Caco-2 (cell line): ENCODE results near the gene IL1A. TPM values are rescaled to one million over a fixed set of nuclear protein-coding genes. Genes with fewer than 3 reads are reported as not detected.
"Not testable (repeated sequence)": the region's sequence is repeated elsewhere in the genome, so short reads cannot be mapped to it uniquely, and the experiment has no call there.

Source experiments
- Bru-seq: library from RNA; stranded (reverse); fragments of 400-500 nt; gene quantifications from one replicate; lab custom pipeline; 2021; lab: Mats Ljungman, UMichigan
- BruChase-seq, 2 experiments: library from RNA; stranded (reverse); fragments of 400-500 nt; gene quantifications; one replicate each; lab custom pipeline; 2021; lab: Mats Ljungman, UMichigan
- BruUV-seq: library from RNA; stranded (reverse); fragments of 400-500 nt; replicated peaks from 2 replicates; lab custom pipeline; 2021; lab: Mats Ljungman, UMichigan
- CTCF ChIA-PET: fragments of 300-600 bp; sonication (Branson Sonifier 250); formaldehyde crosslinking; loops from one replicate; lab custom pipeline; 2022; ENCODE audit warnings: antibody characterized with exemption; lab: Charles Lee
- POLR2A ChIA-PET: fragments of 300-600 bp; sonication (Branson Sonifier 250); formaldehyde crosslinking; loops from one replicate; lab custom pipeline; 2022; ENCODE audit warnings: antibody characterized with exemption; lab: Charles Lee
- DNase-seq, 2 experiments: peaks; one replicate each; pipeline versions ENCODE4 v3.0.0 to v3.0.0-alpha.2; 2020 to 2022
- H3K27me3 ChIP-seq: replicated peaks from 2 replicates; pipeline ENCODE4 v1.6.0; 2011; ENCODE audit warnings: low read length; ENCODE audit not compliant: control insufficient read depth, insufficient read depth
- H3K36me3 ChIP-seq: 2 replicates; pipeline ENCODE4 v1.5.1; 2011; ENCODE audit warnings: low read length; ENCODE audit not compliant: control insufficient read depth, insufficient read depth
- H3K4me1 ChIP-seq: fragments of 250-450 bp; sonication (Bioruptor Pico); 2 replicates; pipeline ENCODE4 v1.5.1; 2020; ENCODE audit warnings: mild to moderate bottlenecking
- H3K4me3 ChIP-seq: 2 replicates; pipeline ENCODE4 v1.5.1; 2011; ENCODE audit warnings: low read depth, mild to moderate bottlenecking, control low read depth, low read length
- H3K9me3 ChIP-seq: fragments of 250-450 bp; sonication (Bioruptor Pico); 2 replicates; pipeline ENCODE4 v1.5.1; 2020; ENCODE audit warnings: mild to moderate bottlenecking, moderate library complexity
- H3K27ac Mint-ChIP-seq: one replicate; pipeline ENCODE4 v1.8.0; 2022; ENCODE audit warnings: mixed read lengths; ENCODE audit not compliant: unreplicated experiment
- H3K27me3 Mint-ChIP-seq: one replicate; pipeline ENCODE4 v1.8.0; 2022; ENCODE audit warnings: mixed read lengths; ENCODE audit not compliant: insufficient read depth, unreplicated experiment
- H3K36me3 Mint-ChIP-seq: one replicate; pipeline ENCODE4 v1.8.0; 2022; ENCODE audit warnings: mild to moderate bottlenecking, mixed read lengths; ENCODE audit not compliant: insufficient read depth, unreplicated experiment
- H3K4me1 Mint-ChIP-seq: one replicate; pipeline ENCODE4 v1.8.0; 2022; ENCODE audit warnings: low read depth, mixed read lengths; ENCODE audit not compliant: unreplicated experiment
- H3K4me3 Mint-ChIP-seq: one replicate; pipeline ENCODE4 v1.8.0; 2022; ENCODE audit warnings: mild to moderate bottlenecking, moderate library complexity, mixed read lengths; ENCODE audit not compliant: unreplicated experiment
- H3K9me3 Mint-ChIP-seq: one replicate; pipeline ENCODE4 v1.8.0; 2022; ENCODE audit warnings: mixed read lengths; ENCODE audit not compliant: unreplicated experiment
- CTCF ChIP-seq, 2 experiments: fragments of 200-600 bp in 1 of 2; IDR thresholded peaks; 1 replicate in 1 of 2; 2 replicates in 1 of 2; pipeline versions ENCODE4 v1.5.1 to v1.8.0; 2011 to 2022; ENCODE audit warnings: antibody characterized with exemption in 1 of 2, control low read depth in 1 of 2, inconsistent platforms in 1 of 2, low read depth in 1 of 2, low read length in 1 of 2, mild to moderate bottlenecking in 1 of 2, moderate library complexity in 1 of 2; ENCODE audit not compliant: insufficient read depth in 1 of 2, severe bottlenecking in 1 of 2, unreplicated experiment in 1 of 2
- intact Hi-C: fragments of 100-400 bp; cut with micrococcal nuclease; formaldehyde crosslinking; loops from one replicate; pipeline ENCODE4 v1.10.0; 2022; ENCODE audit not compliant: unreplicated experiment
- long read RNA-seq: library from polyadenylated mRNA; stranded (forward); transcript quantifications from one replicate; pipeline ENCODE4 v2.0.0, GENCODE V29; 2022
- total RNA-seq: library from RNA; stranded (reverse); gene quantifications from 2 replicates; pipeline ENCODE4 v1.2.3, GENCODE V29; 2022

IL1A gene
- total RNA-seq (not detected in 2 replicates), Bru-seq, nascent RNA (percentile 7 among the genes with signal in this experiment), BruChase-seq, experiment 1, labeled RNA remaining after a 2-hour chase (not detected), BruChase-seq, experiment 2, labeled RNA remaining after a 6-hour chase (percentile 8 among the genes with signal in this experiment)
- long read RNA-seq = 0 reads

- Histone ChIP-seq H3K4me1 (no peaks in the 10 kb centered on the region), H3K36me3 (no peaks in the 10 kb centered on the region), H3K9me3 (no peaks in the 10 kb centered on the region), H3K4me3 (no peak within 1 kb of the TSS), H3K27me3 (no peaks in the 10 kb centered on the region)
- DNase-seq = no peak
- BruUV-seq = no TSS peak
- ChIA-PET CTCF (no interaction called here), POLR2A (no interaction called here)
- H3K4me3 Mint-ChIP-seq = no peak within 1 kb of the TSS
- intact Hi-C loops = no loop called here
- no peaks in the 10 kb centered on the region for H3K27me3 Mint-ChIP-seq
- H3K4me1 Mint-ChIP-seq = no peaks in the 10 kb centered on the region
- no peaks in the 10 kb centered on the region for H3K36me3 Mint-ChIP-seq
- no peak within 1 kb of the TSS for H3K27ac Mint-ChIP-seq
- H3K9me3 Mint-ChIP-seq = no peaks in the 10 kb centered on the region
- no peak for TF ChIP-seq CTCF (IDR thresholded peaks at IDR 0.05; ENCODE audit: insufficient read depth in 1 of 2, low read depth in 1 of 2, low read length in 1 of 2, severe bottlenecking in 1 of 2, unreplicated experiment in 1 of 2)
Measured at GRCh38 chr2:112784199-112785189, at the start of gene IL1A. TSS of gene IL1A (minus strand) at chr2:112784493. CDS start at chr2:112783770, 723 bp downstream.

GRCh38 chr2:112833976-112834375 is 49.7 kb upstream of the IL1A start:
- no peaks in the 10 kb centered on the region for H3K36me3 ChIP-seq
- TF ChIP-seq CTCF (IDR thresholded peaks at IDR 0.05; ENCODE audit: insufficient read depth in 1 of 2, low read depth in 1 of 2, low read length in 1 of 2, severe bottlenecking in 1 of 2, unreplicated experiment in 1 of 2) = no peak
- no peaks in the 10 kb centered on the region for H3K27me3 Mint-ChIP-seq
- CTCF ChIA-PET = no interaction called here
- no TSS peak for BruUV-seq
- no peak overlapping the region for H3K4me3 Mint-ChIP-seq
- H3K27me3 ChIP-seq = no peaks in the 10 kb centered on the region
- no peaks in the 10 kb centered on the region for H3K9me3 Mint-ChIP-seq
- no peak for DNase-seq
- no peaks in the 10 kb centered on the region for H3K9me3 ChIP-seq
- POLR2A ChIA-PET = no interaction called here
- peaks cover 6% of the 10 kb centered on the region for H3K4me1 Mint-ChIP-seq
- no peak overlapping the region for H3K4me3 ChIP-seq
- H3K27ac Mint-ChIP-seq = no peak overlapping the region
- intact Hi-C loops = no loop called here
- 0 out of 2 replicates have a peak, but pooled peaks cover 2% of the 10 kb centered on the region for H3K4me1 ChIP-seq
- H3K36me3 Mint-ChIP-seq = no peaks in the 10 kb centered on the region

- H3K4me3 Mint-ChIP-seq, H3K4me3 ChIP-seq, H3K4me1 ChIP-seq, H3K27me3 ChIP-seq, H3K4me1 Mint-ChIP-seq, H3K27ac Mint-ChIP-seq, H3K27me3 Mint-ChIP-seq, H3K36me3 ChIP-seq, DNase-seq, H3K36me3 Mint-ChIP-seq, POLR2A ChIA-PET, H3K9me3 Mint-ChIP-seq, BruUV-seq, H3K9me3 ChIP-seq, intact Hi-C loops, CTCF ChIA-PET: not testable (repeated sequence)
Measured at GRCh38 chr2:112833639-112833931, 49.3 kb upstream of the IL1A start.
